Liver (tissue), 3 donors: ENCODE data around the gene NFE2L2.

ENCODE experiments used
- GABPA ChIP-seq, 2 donors: IDR thresholded peaks in 1 of 2; conservative IDR thresholded peaks in 1 of 2; 2 replicates each; pipeline ENCODE4 v1.6.1; 2016; ENCODE audit warnings: antibody characterized with exemption in 2 of 2, mild to moderate bottlenecking in 1 of 2, moderate library complexity in 1 of 2
- HNF4A ChIP-seq, 2 donors: conservative IDR thresholded peaks; 2 replicates each; pipeline ENCODE4 v1.6.1; 2016; ENCODE audit warnings: antibody characterized with exemption in 2 of 2, mild to moderate bottlenecking in 2 of 2
- RAD21 ChIP-seq, 2 donors: IDR thresholded peaks; 2 replicates each; pipeline ENCODE4 v1.6.1; 2016; ENCODE audit warnings: antibody characterized with exemption in 2 of 2, mild to moderate bottlenecking in 2 of 2
- RXRA ChIP-seq, 2 donors: IDR thresholded peaks; 2 replicates each; pipeline ENCODE4 v1.6.1; 2017 to 2018; ENCODE audit warnings: antibody characterized with exemption in 2 of 2, mild to moderate bottlenecking in 1 of 2
- SP1 ChIP-seq: IDR thresholded peaks from 2 replicates; pipeline ENCODE4 v1.6.1; 2018; ENCODE audit warnings: antibody characterized with exemption, mild to moderate bottlenecking
- TAF1 ChIP-seq: conservative IDR thresholded peaks from 2 replicates; pipeline ENCODE4 v1.6.1; 2016; ENCODE audit warnings: antibody characterized with exemption, mild to moderate bottlenecking
- YY1 ChIP-seq: IDR thresholded peaks from 2 replicates; pipeline ENCODE4 v1.6.1; 2016; ENCODE audit warnings: antibody characterized with exemption, mild to moderate bottlenecking
- TF ChIP-seq, protein P1 (sequence below): IDR thresholded peaks from 2 replicates; pipeline ENCODE4 v1.6.1; 2016; ENCODE audit warnings: antibody characterized with exemption
- TF ChIP-seq, protein P2 (sequence below): fragments of 150-350 bp; IDR thresholded peaks from 2 replicates; pipeline ENCODE4 v1.5.1; 2017; ENCODE audit warnings: improper control_type of control experiment, low read depth, low read length; ENCODE audit not compliant: missing input control
- donor health status: healthy.
- donor health status: healthy.

DNA sequence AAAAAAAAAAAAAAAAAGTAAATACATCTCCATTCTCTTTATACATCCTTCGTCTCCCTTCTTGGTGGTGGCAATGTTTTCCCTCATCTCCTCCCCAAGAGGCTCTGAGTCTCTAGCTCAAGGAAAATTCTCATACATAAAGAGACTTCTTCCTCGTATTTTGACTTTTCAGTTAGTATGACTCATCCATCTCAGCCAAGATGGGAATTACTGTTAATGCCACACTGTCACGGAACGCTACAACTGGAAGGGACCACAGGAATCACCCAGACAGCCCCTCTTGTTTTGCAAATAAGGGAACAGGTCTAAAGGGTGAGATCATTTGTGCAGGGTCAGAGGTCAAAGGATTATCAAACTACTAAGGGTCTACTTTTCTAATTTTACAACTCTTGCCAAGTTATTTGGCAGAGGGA lies 19.5 kb downstream of the NFE2L2 start:
- no peak for TF ChIP-seq RXRA (IDR thresholded peaks at IDR 0.05)
- TF ChIP-seq, protein P1, sequence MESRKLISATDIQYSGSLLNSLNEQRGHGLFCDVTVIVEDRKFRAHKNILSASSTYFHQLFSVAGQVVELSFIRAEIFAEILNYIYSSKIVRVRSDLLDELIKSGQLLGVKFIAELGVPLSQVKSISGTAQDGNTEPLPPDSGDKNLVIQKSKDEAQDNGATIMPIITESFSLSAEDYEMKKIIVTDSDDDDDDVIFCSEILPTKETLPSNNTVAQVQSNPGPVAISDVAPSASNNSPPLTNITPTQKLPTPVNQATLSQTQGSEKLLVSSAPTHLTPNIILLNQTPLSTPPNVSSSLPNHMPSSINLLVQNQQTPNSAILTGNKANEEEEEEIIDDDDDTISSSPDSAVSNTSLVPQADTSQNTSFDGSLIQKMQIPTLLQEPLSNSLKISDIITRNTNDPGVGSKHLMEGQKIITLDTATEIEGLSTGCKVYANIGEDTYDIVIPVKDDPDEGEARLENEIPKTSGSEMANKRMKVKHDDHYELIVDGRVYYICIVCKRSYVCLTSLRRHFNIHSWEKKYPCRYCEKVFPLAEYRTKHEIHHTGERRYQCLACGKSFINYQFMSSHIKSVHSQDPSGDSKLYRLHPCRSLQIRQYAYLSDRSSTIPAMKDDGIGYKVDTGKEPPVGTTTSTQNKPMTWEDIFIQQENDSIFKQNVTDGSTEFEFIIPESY = no peak
- TF ChIP-seq, protein P2, sequence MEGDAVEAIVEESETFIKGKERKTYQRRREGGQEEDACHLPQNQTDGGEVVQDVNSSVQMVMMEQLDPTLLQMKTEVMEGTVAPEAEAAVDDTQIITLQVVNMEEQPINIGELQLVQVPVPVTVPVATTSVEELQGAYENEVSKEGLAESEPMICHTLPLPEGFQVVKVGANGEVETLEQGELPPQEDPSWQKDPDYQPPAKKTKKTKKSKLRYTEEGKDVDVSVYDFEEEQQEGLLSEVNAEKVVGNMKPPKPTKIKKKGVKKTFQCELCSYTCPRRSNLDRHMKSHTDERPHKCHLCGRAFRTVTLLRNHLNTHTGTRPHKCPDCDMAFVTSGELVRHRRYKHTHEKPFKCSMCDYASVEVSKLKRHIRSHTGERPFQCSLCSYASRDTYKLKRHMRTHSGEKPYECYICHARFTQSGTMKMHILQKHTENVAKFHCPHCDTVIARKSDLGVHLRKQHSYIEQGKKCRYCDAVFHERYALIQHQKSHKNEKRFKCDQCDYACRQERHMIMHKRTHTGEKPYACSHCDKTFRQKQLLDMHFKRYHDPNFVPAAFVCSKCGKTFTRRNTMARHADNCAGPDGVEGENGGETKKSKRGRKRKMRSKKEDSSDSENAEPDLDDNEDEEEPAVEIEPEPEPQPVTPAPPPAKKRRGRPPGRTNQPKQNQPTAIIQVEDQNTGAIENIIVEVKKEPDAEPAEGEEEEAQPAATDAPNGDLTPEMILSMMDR = no peak
- no peak for TF ChIP-seq YY1
- no peak for TF ChIP-seq SP1
- no peak for TF ChIP-seq RAD21 (IDR thresholded peaks at IDR 0.05)
- TF ChIP-seq GABPA (IDR thresholded peaks at IDR 0.05 in 1 of 2, conservative IDR thresholded peaks at IDR 0.05 in 1 of 2) = no peak
- no peak for TF ChIP-seq HNF4A (conservative IDR thresholded peaks at IDR 0.05)
- TF ChIP-seq TAF1 = no peak
